Nephron progenitor cell (in vitro differentiated cells): Measurements from ENCODE around the gene PDK4.

Experiments
- DNase-seq: peaks from one replicate; pipeline ENCODE4 v3.0.0; 2021
- H3K27ac Mint-ChIP-seq: 2 replicates; pipeline ENCODE4 v1.8.0; 2021; ENCODE audit warnings: mild to moderate bottlenecking, moderate library complexity, mixed read lengths
- H3K27me3 Mint-ChIP-seq: 2 replicates; pipeline ENCODE4 v1.8.0; 2021; ENCODE audit warnings: mild to moderate bottlenecking, low read depth, mixed read lengths; ENCODE audit not compliant: poor library complexity
- H3K36me3 Mint-ChIP-seq: 2 replicates; pipeline ENCODE4 v1.8.0; 2021; ENCODE audit warnings: low read depth, mixed read lengths
- H3K4me1 Mint-ChIP-seq: 2 replicates; pipeline ENCODE4 v1.8.0; 2021; ENCODE audit warnings: mixed read lengths
- H3K4me3 Mint-ChIP-seq: 2 replicates; pipeline ENCODE4 v1.8.0; 2021; ENCODE audit warnings: mild to moderate bottlenecking, moderate library complexity, mixed read lengths
- H3K9me3 Mint-ChIP-seq: 2 replicates; pipeline ENCODE4 v1.8.0; 2021; ENCODE audit warnings: mild to moderate bottlenecking, moderate library complexity, mixed read lengths
- TF ChIP-seq, protein P1 (sequence below): fragments of 200-600 bp; sonication (generic); IDR thresholded peaks from 2 replicates; pipeline ENCODE4 v1.5.0; 2021; ENCODE audit warnings: antibody characterized with exemption

PDK4 gene

GRCh38 chr7:95621404-95621803, 25.1 kb upstream of the PDK4 start:
- Mint-ChIP-seq H3K36me3 (no peaks in the 10 kb centered on the region), H3K4me1 (peaks cover 10% of the 10 kb centered on the region), H3K27me3 (peaks cover 9% of the 10 kb centered on the region), H3K9me3 (peaks cover 7% of the 10 kb centered on the region), H3K27ac (no peak overlapping the region), H3K4me3 (no peak overlapping the region)
- no peak for DNase-seq
- TF ChIP-seq, protein P1, sequence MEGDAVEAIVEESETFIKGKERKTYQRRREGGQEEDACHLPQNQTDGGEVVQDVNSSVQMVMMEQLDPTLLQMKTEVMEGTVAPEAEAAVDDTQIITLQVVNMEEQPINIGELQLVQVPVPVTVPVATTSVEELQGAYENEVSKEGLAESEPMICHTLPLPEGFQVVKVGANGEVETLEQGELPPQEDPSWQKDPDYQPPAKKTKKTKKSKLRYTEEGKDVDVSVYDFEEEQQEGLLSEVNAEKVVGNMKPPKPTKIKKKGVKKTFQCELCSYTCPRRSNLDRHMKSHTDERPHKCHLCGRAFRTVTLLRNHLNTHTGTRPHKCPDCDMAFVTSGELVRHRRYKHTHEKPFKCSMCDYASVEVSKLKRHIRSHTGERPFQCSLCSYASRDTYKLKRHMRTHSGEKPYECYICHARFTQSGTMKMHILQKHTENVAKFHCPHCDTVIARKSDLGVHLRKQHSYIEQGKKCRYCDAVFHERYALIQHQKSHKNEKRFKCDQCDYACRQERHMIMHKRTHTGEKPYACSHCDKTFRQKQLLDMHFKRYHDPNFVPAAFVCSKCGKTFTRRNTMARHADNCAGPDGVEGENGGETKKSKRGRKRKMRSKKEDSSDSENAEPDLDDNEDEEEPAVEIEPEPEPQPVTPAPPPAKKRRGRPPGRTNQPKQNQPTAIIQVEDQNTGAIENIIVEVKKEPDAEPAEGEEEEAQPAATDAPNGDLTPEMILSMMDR = no peak

GRCh38 chr7:95620631-95621030, 24.3 kb upstream of the PDK4 start:
- H3K4me3 Mint-ChIP-seq = no peak overlapping the region
- no peak overlapping the region for H3K27ac Mint-ChIP-seq
- peaks cover 9% of the 10 kb centered on the region for H3K27me3 Mint-ChIP-seq
- H3K9me3 Mint-ChIP-seq = peaks cover 13% of the 10 kb centered on the region
- H3K36me3 Mint-ChIP-seq = peaks cover under 1% of the 10 kb centered on the region
- no peak for DNase-seq
- TF ChIP-seq, protein P1 = no peak
- peaks cover 10% of the 10 kb centered on the region for H3K4me1 Mint-ChIP-seq

DNA sequence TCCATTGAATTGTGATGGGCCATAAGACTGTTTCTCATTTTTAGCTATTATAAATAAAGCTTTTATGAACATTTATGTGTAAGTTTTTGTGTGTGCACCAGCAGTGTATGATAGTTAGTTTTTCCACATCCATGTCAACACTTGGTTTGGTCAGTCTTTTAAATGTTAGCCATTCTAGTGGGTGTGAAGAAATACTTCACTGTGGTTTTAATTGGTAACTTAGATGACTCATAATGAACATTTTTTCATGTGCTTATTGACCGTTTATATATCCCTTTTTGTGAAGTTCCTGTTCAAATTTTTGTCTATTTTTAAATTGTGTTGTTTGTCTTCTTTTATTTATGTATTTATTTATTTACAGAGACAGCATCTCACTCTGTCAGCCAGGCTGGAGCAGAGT, 23.6 kb upstream of the PDK4 start:
- H3K9me3 Mint-ChIP-seq = peaks cover 20% of the 10 kb centered on the region
- DNase-seq = no peak
- TF ChIP-seq, protein P1 = no peak
- H3K27ac Mint-ChIP-seq = no peak overlapping the region
- H3K27me3 Mint-ChIP-seq = peaks cover 9% of the 10 kb centered on the region
- H3K36me3 Mint-ChIP-seq = peaks cover 7% of the 10 kb centered on the region
- H3K4me1 Mint-ChIP-seq = peaks cover 10% of the 10 kb centered on the region
- H3K4me3 Mint-ChIP-seq = no peak overlapping the region

GRCh38 chr7:95619517-95619916, 23.2 kb upstream of the PDK4 start:
- H3K4me3 Mint-ChIP-seq = no peak overlapping the region
- H3K9me3 Mint-ChIP-seq = peaks cover 24% of the 10 kb centered on the region
- no peak overlapping the region for H3K27ac Mint-ChIP-seq
- H3K36me3 Mint-ChIP-seq = peaks cover 10% of the 10 kb centered on the region
- no peak for DNase-seq
- TF ChIP-seq, protein P1 = no peak
- H3K4me1 Mint-ChIP-seq = peaks cover 10% of the 10 kb centered on the region
- peaks cover 13% of the 10 kb centered on the region for H3K27me3 Mint-ChIP-seq

GRCh38 chr7:95614442-95614940, 18.2 kb upstream of the PDK4 start:
- Mint-ChIP-seq H3K36me3 (peaks cover 25% of the 10 kb centered on the region), H3K4me3 (no peak overlapping the region), H3K27ac (no peak overlapping the region), H3K4me1 (peaks cover 26% of the 10 kb centered on the region), H3K9me3 (peaks cover 45% of the 10 kb centered on the region), H3K27me3 (peaks cover 9% of the 10 kb centered on the region)
- DNase-seq = no peak
- TF ChIP-seq, protein P1 = no peak

DNA sequence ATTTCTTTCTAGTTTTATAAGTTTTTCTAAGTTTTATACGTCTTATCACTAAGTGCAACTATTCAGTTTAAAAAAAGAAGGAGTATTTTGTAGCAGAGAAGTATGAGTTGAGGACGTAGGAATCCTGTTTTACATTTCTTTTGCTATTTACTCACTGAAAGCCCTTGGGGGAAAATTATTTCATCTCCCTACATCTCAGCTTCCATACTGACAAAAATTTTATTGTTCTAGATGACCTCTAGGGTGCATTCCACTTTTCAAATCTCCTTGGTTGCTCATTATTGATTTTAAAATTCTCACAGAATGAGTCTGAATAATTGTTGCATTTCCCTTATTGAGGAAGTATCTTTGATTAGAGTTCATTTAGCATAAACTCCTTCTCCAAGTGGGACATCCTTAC, 14.9 kb upstream of the PDK4 start:
- Mint-ChIP-seq H3K4me1 (peaks cover 55% of the 10 kb centered on the region), H3K27ac (no peak overlapping the region), H3K9me3 (peaks cover 54% of the 10 kb centered on the region), H3K36me3 (peaks cover 36% of the 10 kb centered on the region), H3K4me3 (no peak overlapping the region), H3K27me3 (peaks cover 13% of the 10 kb centered on the region)
- no peak for DNase-seq
- TF ChIP-seq, protein P1 = no peak
